K562 (cell line): ENCODE data around the gene GRIN1. TPM values are rescaled to one million over a fixed set of nuclear protein-coding genes. Genes with fewer than 3 reads are reported as not detected.
A peak's percentile ranks its signal among the peaks of the same experiment; 100 is the strongest.

Experiments
- ASH1L ChIP-seq: fragments of 450-650 bp; IDR thresholded peaks from 2 replicates; pipeline ENCODE4 v1.6.1; 2018; ENCODE audit warnings: borderline replicate concordance, mild to moderate bottlenecking, low read depth; ENCODE audit not compliant: partially characterized antibody
- FOXP1 ChIP-seq: sonication (generic); formaldehyde crosslinking; IDR thresholded peaks from 2 replicates; pipeline ENCODE4 v1.8.0; 2022; ENCODE audit warnings: mild to moderate bottlenecking, missing genetic modification reagents
- MIER1 ChIP-seq: fragments of 450-650 bp; IDR thresholded peaks from 2 replicates; pipeline ENCODE4 v1.6.1; 2016; ENCODE audit warnings: antibody characterized with exemption, mild to moderate bottlenecking, low read depth
- NBN ChIP-seq: fragments of 450-650 bp; IDR thresholded peaks from 2 replicates; pipeline ENCODE4 v1.6.1; 2016; ENCODE audit warnings: low read depth, mild to moderate bottlenecking
- PYGO2 ChIP-seq: fragments of 450-650 bp; IDR thresholded peaks from 2 replicates; pipeline ENCODE4 v1.6.1; 2016; ENCODE audit warnings: mild to moderate bottlenecking, missing genetic modification characterization, moderate library complexity, missing compliant biosample characterization
- SMARCA5 ChIP-seq: fragments of 450-650 bp; IDR thresholded peaks from 2 replicates; pipeline ENCODE4 v1.6.1; 2016
- SMARCE1 ChIP-seq: fragments of 450-650 bp; IDR thresholded peaks from 2 replicates; pipeline ENCODE4 v1.7.1; 2016; ENCODE audit warnings: mild to moderate bottlenecking
- TAF1 ChIP-seq: IDR thresholded peaks from 2 replicates; pipeline ENCODE4 v1.6.1; 2011; ENCODE audit warnings: mild to moderate bottlenecking, low read length, moderate library complexity; ENCODE audit not compliant: insufficient read depth, control insufficient read depth, severe bottlenecking; ENCODE audit errors: extremely low read depth
- TEAD2 ChIP-seq: fragments of 450-650 bp; IDR thresholded peaks from 2 replicates; pipeline ENCODE4 v1.6.1; 2016; ENCODE audit warnings: missing genetic modification characterization, control low read depth, missing compliant biosample characterization
- ZNF384 ChIP-seq: IDR thresholded peaks from 2 replicates; pipeline ENCODE4 v1.6.1; 2012; ENCODE audit warnings: low read depth, low read length, improper control_type of control experiment
- polyA plus RNA-seq, 8 experiments: library from polyadenylated mRNA; depleted of rRNA in 4 of 8; stranded (reverse) in 5 of 8; unstranded in 3 of 8; fragments of >200 nt; fragmentation: Nextera tagmentation in 2 of 8; fragmentation: Illumina TruSeq in 1 of 8; extraction: Ambion mirVana in 2 of 8; extraction: Trizol in 1 of 8; gene quantifications; 2 replicates each; pipeline versions ENCODE4 v1.2.1 to v1.2.3, GENCODE V29; 2011 to 2014; ENCODE audit warnings: inconsistent platforms in 1 of 8, missing spikeins in 1 of 8
- total RNA-seq, 7 experiments: library from RNA; depleted of rRNA in 6 of 7; stranded (reverse); fragments of >200 nt in 6 of 7; fragmentation: Illumina TruSeq in 2 of 7; extraction: Trizol in 2 of 7; gene quantifications; 2 replicates each; pipeline versions ENCODE4 v1.2.1 to v1.2.3, GENCODE V29; 2011 to 2021; ENCODE audit warnings: low replicate concordance in 1 of 7
- TF ChIP-seq, protein P1 (sequence below): fragments of 450-650 bp; IDR thresholded peaks from 2 replicates; pipeline ENCODE4 v1.6.1; 2017; ENCODE audit warnings: antibody characterized with exemption, mild to moderate bottlenecking
- TF ChIP-seq, protein P2 (sequence below): fragments of 450-650 bp; formaldehyde crosslinking; IDR thresholded peaks from 2 replicates; pipeline ENCODE4 v1.4.0; 2022; ENCODE audit warnings: missing genetic modification characterization
- TF ChIP-seq, protein P3 (sequence below): IDR thresholded peaks from 2 replicates; pipeline ENCODE4 v1.6.1; 2012; ENCODE audit warnings: low read depth, low read length, improper control_type of control experiment, borderline replicate concordance

GRIN1 gene
- total and polyA plus RNA-seq, 9 of the 15 experiments (the other 6 are each of a cell fraction or from before 2014, with no cell fraction given): 0.03 to 0.35 (median 0.16) TPM; not detected in 6

DNA sequence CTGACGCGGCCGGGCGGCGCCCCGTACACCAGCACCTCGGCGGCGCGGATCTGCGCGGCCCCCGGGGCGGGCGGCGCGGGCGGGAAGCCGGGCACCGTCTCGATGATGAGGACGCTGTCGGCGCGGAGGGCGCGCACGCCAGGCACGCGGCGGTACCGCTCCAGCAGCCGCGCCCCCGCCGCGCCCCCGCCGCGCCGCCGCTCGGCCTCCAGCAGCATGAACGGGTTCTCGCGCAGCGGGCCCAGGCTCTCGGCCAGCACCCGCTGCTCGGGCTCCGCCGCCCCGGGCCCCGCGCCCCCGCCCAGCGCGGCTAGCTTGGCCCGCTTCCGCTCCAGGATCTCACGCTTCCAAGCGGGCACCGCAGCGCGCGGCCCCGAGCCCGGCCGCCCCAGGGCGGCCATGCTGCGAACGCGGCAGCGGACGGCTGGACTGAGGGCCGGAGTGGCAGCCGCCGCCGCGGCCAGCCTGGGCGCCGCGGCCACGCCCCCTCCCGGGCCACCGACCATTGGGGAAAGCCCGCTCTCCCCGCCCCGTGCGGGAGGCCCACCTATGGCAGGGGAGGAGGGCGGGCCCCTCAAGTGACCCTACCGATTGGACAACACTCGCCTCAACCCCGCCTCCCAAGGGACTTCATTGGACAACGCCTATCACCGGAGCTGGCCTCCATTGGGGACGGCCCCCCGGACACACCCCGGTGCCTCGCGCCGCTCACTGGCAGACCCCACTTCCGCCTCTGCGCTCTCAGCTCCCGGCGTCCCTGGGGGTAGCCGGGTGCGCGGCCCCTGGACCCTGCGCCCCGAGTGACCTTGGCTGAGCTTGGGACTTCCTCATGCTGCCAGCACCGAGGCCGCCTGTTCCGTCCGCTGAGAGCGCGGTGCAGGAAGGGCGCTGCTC is 61.6 kb downstream of the GRIN1 start, which contains the start of gene TPRN (continued):
- TF ChIP-seq, protein P1, sequence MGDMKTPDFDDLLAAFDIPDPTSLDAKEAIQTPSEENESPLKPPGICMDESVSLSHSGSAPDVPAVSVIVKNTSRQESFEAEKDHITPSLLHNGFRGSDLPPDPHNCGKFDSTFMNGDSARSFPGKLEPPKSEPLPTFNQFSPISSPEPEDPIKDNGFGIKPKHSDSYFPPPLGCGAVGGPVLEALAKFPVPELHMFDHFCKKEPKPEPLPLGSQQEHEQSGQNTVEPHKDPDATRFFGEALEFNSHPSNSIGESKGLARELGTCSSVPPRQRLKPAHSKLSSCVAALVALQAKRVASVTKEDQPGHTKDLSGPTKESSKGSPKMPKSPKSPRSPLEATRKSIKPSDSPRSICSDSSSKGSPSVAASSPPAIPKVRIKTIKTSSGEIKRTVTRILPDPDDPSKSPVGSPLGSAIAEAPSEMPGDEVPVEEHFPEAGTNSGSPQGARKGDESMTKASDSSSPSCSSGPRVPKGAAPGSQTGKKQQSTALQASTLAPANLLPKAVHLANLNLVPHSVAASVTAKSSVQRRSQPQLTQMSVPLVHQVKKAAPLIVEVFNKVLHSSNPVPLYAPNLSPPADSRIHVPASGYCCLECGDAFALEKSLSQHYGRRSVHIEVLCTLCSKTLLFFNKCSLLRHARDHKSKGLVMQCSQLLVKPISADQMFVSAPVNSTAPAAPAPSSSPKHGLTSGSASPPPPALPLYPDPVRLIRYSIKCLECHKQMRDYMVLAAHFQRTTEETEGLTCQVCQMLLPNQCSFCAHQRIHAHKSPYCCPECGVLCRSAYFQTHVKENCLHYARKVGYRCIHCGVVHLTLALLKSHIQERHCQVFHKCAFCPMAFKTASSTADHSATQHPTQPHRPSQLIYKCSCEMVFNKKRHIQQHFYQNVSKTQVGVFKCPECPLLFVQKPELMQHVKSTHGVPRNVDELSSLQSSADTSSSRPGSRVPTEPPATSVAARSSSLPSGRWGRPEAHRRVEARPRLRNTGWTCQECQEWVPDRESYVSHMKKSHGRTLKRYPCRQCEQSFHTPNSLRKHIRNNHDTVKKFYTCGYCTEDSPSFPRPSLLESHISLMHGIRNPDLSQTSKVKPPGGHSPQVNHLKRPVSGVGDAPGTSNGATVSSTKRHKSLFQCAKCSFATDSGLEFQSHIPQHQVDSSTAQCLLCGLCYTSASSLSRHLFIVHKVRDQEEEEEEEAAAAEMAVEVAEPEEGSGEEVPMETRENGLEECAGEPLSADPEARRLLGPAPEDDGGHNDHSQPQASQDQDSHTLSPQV: no peak; the same call in 1 of the 2 replicates
- TF ChIP-seq, protein P2, sequence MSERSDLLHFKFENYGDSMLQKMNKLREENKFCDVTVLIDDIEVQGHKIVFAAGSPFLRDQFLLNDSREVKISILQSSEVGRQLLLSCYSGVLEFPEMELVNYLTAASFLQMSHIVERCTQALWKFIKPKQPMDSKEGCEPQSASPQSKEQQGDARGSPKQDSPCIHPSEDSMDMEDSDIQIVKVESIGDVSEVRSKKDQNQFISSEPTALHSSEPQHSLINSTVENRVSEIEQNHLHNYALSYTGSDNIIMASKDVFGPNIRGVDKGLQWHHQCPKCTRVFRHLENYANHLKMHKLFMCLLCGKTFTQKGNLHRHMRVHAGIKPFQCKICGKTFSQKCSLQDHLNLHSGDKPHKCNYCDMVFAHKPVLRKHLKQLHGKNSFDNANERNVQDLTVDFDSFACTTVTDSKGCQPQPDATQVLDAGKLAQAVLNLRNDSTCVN: no peak
- TF ChIP-seq SMARCE1 (no peak), TAF1 (peak; percentile 96), PYGO2 (tag) (no peak), ASH1L (peak; percentile 94), NBN (no peak), ZNF384 (no peak), TEAD2 (tag) (no peak), FOXP1 (CRISPR knock-in tag) (no peak), MIER1 (no peak), SMARCA5 (no peak)
- TF ChIP-seq, protein P3, sequence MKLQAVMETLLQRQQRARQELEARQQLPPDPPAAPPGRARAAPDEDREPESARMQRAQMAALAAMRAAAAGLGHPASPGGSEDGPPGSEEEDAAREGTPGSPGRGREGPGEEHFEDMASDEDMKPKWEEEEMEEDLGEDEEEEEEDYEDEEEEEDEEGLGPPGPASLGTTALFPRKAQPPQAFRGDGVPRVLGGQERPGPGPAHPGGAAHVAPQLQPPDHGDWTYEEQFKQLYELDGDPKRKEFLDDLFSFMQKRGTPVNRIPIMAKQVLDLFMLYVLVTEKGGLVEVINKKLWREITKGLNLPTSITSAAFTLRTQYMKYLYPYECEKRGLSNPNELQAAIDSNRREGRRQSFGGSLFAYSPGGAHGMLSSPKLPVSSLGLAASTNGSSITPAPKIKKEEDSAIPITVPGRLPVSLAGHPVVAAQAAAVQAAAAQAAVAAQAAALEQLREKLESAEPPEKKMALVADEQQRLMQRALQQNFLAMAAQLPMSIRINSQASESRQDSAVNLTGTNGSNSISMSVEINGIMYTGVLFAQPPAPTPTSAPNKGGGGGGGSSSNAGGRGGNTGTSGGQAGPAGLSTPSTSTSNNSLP: no peak
